ENCODE results near the gene WDPCP.

DNA sequence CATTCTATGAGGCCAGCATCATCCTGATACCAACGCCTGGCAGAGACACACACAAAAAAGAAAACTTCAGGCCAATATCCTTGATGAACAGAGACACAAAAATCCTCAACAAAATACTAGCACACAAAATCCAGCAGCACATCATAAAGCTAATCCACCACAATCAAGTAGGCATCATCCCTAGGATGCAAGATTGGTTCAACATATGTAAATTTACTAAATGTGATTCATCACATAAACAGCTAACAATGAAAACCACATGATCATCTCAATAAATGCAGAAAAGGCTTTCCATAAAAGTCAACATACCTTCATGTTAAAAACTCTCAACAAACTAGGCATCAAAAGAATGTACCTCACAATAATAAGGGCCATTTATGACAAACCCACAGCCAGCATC is 65.3 kb downstream of the WDPCP start:
- TF ChIP-seq TAF1 (IDR thresholded peaks at IDR 0.05; ENCODE audit: borderline replicate concordance, low read depth, low read length), result no peak
- TF ChIP-seq, protein P1, sequence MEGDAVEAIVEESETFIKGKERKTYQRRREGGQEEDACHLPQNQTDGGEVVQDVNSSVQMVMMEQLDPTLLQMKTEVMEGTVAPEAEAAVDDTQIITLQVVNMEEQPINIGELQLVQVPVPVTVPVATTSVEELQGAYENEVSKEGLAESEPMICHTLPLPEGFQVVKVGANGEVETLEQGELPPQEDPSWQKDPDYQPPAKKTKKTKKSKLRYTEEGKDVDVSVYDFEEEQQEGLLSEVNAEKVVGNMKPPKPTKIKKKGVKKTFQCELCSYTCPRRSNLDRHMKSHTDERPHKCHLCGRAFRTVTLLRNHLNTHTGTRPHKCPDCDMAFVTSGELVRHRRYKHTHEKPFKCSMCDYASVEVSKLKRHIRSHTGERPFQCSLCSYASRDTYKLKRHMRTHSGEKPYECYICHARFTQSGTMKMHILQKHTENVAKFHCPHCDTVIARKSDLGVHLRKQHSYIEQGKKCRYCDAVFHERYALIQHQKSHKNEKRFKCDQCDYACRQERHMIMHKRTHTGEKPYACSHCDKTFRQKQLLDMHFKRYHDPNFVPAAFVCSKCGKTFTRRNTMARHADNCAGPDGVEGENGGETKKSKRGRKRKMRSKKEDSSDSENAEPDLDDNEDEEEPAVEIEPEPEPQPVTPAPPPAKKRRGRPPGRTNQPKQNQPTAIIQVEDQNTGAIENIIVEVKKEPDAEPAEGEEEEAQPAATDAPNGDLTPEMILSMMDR (IDR thresholded peaks at IDR 0.05), result no peak
- TF ChIP-seq FOXM1 (IDR thresholded peaks at IDR 0.05; ENCODE audit: low read depth), result no peak
- TF ChIP-seq TEAD4 (IDR thresholded peaks at IDR 0.05; ENCODE audit: borderline replicate concordance, insufficient read depth), result no peak
- TF ChIP-seq NRF1 (IDR thresholded peaks at IDR 0.05; ENCODE audit: low read depth, low read length), result no peak
- TF ChIP-seq MXI1 (IDR thresholded peaks at IDR 0.05; ENCODE audit: low read depth, low read length), result no peak
- no peak for TF ChIP-seq SMC3 (IDR thresholded peaks at IDR 0.05; ENCODE audit: low read depth, low read length)
- TF ChIP-seq, protein P2, sequence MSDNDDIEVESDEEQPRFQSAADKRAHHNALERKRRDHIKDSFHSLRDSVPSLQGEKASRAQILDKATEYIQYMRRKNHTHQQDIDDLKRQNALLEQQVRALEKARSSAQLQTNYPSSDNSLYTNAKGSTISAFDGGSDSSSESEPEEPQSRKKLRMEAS (IDR thresholded peaks at IDR 0.05; ENCODE audit: low read depth), result no peak
- no peak for TF ChIP-seq GABPA (IDR thresholded peaks at IDR 0.05; ENCODE audit: low read depth)
- TF ChIP-seq EZH2phosphoT487 (IDR thresholded peaks at IDR 0.05; ENCODE audit: borderline replicate concordance, low read depth), result no peak
- no peak for TF ChIP-seq EP300 (IDR thresholded peaks at IDR 0.05; ENCODE audit: borderline replicate concordance in 1 of 2, low read depth in 1 of 2, low read length in 1 of 2)
